ENCODE measurements around the gene EBF4. TPM values are rescaled to one million over a fixed set of nuclear protein-coding genes. Genes with fewer than 3 reads are reported as not detected.
A peak's percentile ranks its signal among the peaks of the same experiment; 100 is the strongest.

Gene EBF4
- total RNA-seq, 2 donors from 2014 or later = 48.9 to 58.8 TPM

DNA sequence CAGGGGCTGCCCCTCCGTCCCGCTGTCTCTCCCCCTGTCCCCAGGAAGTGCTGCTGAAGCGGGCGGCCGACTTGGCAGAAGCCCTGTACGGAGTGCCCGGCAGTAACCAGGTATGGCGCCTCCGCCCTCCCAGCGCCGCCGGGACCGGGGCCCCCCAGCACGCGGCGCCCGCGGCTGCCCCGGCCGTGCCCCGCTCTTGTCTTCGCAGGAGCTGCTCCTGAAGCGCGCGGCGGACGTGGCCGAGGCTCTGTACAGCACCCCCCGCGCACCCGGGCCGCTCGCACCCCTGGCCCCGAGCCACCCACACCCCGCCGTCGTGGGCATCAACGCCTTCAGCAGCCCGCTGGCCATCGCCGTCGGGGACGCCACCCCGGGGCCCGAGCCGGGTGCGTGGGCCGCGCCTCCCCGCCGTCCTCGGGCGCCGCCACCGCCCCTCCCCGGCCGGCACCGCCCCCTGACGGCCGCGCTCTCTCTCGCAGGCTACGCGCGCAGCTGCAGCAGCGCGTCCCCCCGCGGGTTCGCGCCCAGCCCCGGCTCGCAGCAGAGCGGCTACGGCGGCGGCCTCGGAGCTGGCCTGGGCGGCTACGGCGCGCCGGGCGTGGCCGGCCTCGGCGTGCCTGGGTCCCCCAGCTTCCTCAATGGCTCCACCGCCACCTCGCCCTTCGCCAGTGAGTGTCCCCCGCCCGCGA lies 59.4 kb downstream of the EBF4 start:
- no peaks in the 10 kb centered on the region for H3K36me3 ChIP-seq
- H3K9me3 ChIP-seq = no peaks in the 10 kb centered on the region
- 2% methylated on average over 83 of the region's 93 CpGs for WGBS
- peak overlapping the region; percentile 78 to 92 for H3K27ac ChIP-seq
- intact Hi-C loops (cut with DNase I) = no loop called here
- peak overlapping the region; percentile 40 to 55 for H3K4me3 ChIP-seq
- peak; percentile 52 for DNase-seq (ENCODE audit: low spot score)
- no peaks in the 10 kb centered on the region for H3K27me3 ChIP-seq (replicated peaks; ENCODE audit: insufficient read depth)
- TF ChIP-seq POLR2AphosphoS5 (IDR thresholded peaks at IDR 0.05) (no peak), POLR2A (IDR thresholded peaks at IDR 0.05) (no peak)
- TF ChIP-seq, protein P1, sequence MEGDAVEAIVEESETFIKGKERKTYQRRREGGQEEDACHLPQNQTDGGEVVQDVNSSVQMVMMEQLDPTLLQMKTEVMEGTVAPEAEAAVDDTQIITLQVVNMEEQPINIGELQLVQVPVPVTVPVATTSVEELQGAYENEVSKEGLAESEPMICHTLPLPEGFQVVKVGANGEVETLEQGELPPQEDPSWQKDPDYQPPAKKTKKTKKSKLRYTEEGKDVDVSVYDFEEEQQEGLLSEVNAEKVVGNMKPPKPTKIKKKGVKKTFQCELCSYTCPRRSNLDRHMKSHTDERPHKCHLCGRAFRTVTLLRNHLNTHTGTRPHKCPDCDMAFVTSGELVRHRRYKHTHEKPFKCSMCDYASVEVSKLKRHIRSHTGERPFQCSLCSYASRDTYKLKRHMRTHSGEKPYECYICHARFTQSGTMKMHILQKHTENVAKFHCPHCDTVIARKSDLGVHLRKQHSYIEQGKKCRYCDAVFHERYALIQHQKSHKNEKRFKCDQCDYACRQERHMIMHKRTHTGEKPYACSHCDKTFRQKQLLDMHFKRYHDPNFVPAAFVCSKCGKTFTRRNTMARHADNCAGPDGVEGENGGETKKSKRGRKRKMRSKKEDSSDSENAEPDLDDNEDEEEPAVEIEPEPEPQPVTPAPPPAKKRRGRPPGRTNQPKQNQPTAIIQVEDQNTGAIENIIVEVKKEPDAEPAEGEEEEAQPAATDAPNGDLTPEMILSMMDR (IDR thresholded peaks at IDR 0.05) = peak in 3 of 4 experiments; percentile 10 to 49 (median 45)
- H3K4me1 ChIP-seq (replicated peaks) = peaks cover 17% of the 10 kb centered on the region

DNA sequence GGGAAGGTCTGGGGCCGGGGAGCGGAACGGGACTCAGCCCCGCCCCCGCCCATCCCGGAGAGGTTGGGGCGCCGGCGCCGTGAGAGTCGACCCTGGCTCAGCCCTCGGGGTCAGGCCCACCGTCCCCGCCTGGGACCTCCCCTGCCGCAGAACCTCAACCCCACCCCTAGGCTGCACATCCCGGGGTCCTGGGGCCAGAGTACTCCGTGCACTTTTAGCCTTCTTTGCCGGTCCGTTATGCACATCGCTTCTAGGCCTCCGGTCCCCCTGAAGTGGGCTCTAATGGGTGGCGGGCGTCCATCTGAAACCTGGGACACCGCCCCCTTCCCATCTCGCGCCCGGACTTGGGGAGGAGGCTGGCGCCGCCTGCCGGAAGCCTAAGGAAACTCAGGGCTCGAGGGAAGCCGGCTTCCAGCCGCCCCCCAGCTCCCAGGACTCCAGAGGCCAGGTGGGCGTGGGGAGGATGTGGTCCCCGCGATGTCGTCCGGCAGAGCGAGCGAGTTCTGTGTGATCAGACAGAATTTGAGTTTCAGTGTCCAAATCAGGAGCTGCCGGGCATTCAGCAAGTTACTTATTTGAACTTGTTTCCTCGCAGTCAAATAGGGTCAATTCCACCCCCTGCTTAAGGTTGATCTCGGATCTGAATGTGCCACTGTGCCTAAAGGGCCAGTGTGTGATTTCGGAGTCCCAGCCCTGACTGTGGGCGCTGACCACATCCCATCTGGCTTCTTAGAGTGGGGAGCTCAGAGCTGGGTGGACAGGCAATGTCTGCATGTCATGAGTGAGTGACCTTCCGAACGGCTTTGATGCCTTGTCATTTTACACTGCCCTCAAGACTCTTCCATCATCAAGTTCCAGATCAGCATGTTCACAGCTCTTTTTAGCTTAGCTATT lies 60.2 kb downstream of the EBF4 start:
- intact Hi-C loops (cut with DNase I) = no loop called here
- Histone ChIP-seq H3K36me3 (no peaks in the 10 kb centered on the region), H3K9me3 (no peaks in the 10 kb centered on the region), H3K27ac (peak overlapping the region; percentile 78 to 92), H3K4me1 (replicated peaks) (peaks cover 17% of the 10 kb centered on the region), H3K4me3 (peak overlapping the region; percentile 40 to 55), H3K27me3 (replicated peaks; ENCODE audit: insufficient read depth) (no peaks in the 10 kb centered on the region)
- WGBS = 14% methylated on average over 32 of the region's 47 CpGs
- no peak for TF ChIP-seq POLR2AphosphoS5 (IDR thresholded peaks at IDR 0.05)
- no peak for TF ChIP-seq POLR2A (IDR thresholded peaks at IDR 0.05)
- TF ChIP-seq, protein P1 (IDR thresholded peaks at IDR 0.05) = peak; percentile 46 to 79 (median 58)
- no peak for DNase-seq (ENCODE audit: low spot score)

DNA sequence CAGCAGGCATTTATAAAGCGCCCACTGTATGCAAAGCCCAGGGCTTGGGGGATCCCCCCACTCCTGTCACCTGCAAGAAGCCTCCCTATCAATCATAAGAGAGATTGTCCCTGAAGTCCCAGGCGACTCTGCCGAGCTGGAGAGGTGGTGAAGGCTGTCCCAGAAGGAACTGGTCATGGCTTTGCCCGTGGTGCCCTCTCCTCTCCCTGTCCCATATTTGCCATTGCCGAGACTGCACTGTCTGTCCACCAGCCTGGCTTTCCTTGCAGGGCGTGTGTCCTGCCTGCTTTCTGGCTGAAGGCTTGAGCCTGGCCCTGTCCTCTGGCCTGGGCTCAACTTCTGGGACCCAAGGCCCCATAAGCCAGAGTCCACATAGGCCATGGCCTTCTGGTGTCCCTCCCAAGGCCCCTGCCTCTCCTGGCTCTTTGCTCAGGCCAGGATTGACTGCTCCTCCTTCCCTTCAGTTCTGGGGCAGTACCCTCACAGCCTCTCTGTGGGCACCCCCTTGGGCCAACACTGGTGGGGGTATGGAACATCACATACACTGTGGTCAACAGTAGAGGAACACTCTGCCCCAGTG lies 61.0 kb downstream of the EBF4 start:
- peaks cover 17% of the 10 kb centered on the region for H3K4me1 ChIP-seq (replicated peaks)
- intact Hi-C loops (cut with DNase I) = no loop called here
- no peak for DNase-seq (ENCODE audit: low spot score)
- TF ChIP-seq, protein P1 (IDR thresholded peaks at IDR 0.05) = no peak
- TF ChIP-seq POLR2A (IDR thresholded peaks at IDR 0.05) (no peak), POLR2AphosphoS5 (IDR thresholded peaks at IDR 0.05) (no peak)
- H3K27ac ChIP-seq = no peak overlapping the region
- no peak overlapping the region for H3K4me3 ChIP-seq
- whole genome bisulfite sequencing = 94% methylated on average over 6 of the region's 6 CpGs
- H3K36me3 ChIP-seq = no peaks in the 10 kb centered on the region
- no peaks in the 10 kb centered on the region for H3K27me3 ChIP-seq (replicated peaks; ENCODE audit: insufficient read depth)
- no peaks in the 10 kb centered on the region for H3K9me3 ChIP-seq

DNA sequence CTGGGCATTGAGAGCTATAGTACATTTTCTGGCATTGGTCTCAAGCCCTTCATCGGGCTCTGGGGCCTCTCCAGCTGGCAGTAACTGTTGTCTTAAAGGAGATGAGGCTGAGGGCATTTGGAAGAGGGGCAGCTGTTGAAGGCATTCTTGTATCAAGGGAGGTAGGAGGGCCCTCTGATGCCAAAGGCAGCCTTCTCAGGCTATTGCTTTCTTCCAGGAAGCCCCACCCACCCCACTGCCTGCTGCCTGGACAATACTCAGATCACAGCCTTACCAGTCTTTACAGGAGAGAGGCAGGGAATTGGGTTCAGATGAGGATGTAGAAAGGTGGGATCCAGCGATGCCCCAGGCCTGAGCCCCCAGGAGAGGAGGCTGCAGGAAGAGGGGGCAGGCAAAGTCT lies 61.8 kb downstream of the EBF4 start:
- TF ChIP-seq POLR2AphosphoS5 (IDR thresholded peaks at IDR 0.05) (peak; percentile 37), POLR2A (IDR thresholded peaks at IDR 0.05) (no peak)
- TF ChIP-seq, protein P1 (IDR thresholded peaks at IDR 0.05) = no peak
- Histone ChIP-seq H3K4me1 (replicated peaks) (peaks cover 17% of the 10 kb centered on the region), H3K9me3 (no peaks in the 10 kb centered on the region), H3K27me3 (replicated peaks; ENCODE audit: insufficient read depth) (no peaks in the 10 kb centered on the region), H3K36me3 (no peaks in the 10 kb centered on the region), H3K4me3 (no peak overlapping the region), H3K27ac (no peak overlapping the region)
- peak; percentile 41 for DNase-seq (ENCODE audit: low spot score)
- intact Hi-C loops (cut with DNase I) = no loop called here
- WGBS = 54% methylated on average over 2 of the region's 2 CpGs

Data from prostate gland (tissue), 2 donors.